ENCODE data around the gene CHMP2B.
A peak's percentile ranks its signal among the peaks of the same experiment; 100 is the strongest.

CHMP2B gene

GRCh38 chr3:87270908-87271700, 44.0 kb downstream of the CHMP2B start:
- no peak overlapping the region for H2AK5ac ChIP-seq (ENCODE audit: low read depth, low read length)
- H3K23ac ChIP-seq (ENCODE audit: low read depth, low read length, poor library complexity) = no peak overlapping the region
- no peak overlapping the region for H2BK12ac ChIP-seq (ENCODE audit: low read length)
- no peak overlapping the region for H2BK120ac ChIP-seq (ENCODE audit: low read depth, low read length)
- H3K27ac ChIP-seq (replicated peaks; ENCODE audit: low read length) = no peak overlapping the region
- H3K79me1 ChIP-seq (ENCODE audit: low read depth, low read length) = no peaks in the 10 kb centered on the region
- H3K4me3 ChIP-seq (ENCODE audit: low read length in 2 of 2) = no peak overlapping the region
- H3K4me1 ChIP-seq (ENCODE audit: control insufficient read depth in 2 of 2, insufficient read depth in 1 of 2, low read depth in 1 of 2, low read length in 2 of 2) = no peaks in the 10 kb centered on the region
- no peak overlapping the region for H2BK5ac ChIP-seq (ENCODE audit: low read length)
- no peaks in the 10 kb centered on the region for H3K27me3 ChIP-seq (ENCODE audit: control insufficient read depth in 3 of 3, insufficient read depth in 3 of 3, low read depth in 1 of 3, low read length in 3 of 3)
- H3K4ac ChIP-seq (ENCODE audit: low read length) = no peak overlapping the region
- no peak for DNase-seq (ENCODE audit: low spot score)
- no peak overlapping the region for H3K9ac ChIP-seq (ENCODE audit: low read depth, low read length, poor library complexity)
- no peak overlapping the region for H2BK15ac ChIP-seq (ENCODE audit: low read length)
- no peak overlapping the region for H4K91ac ChIP-seq (ENCODE audit: low read depth, low read length, poor library complexity)
- no peaks in the 10 kb centered on the region for H3K36me3 ChIP-seq (replicated peaks in 1 of 2; ENCODE audit: control insufficient read depth in 2 of 2, insufficient read depth in 2 of 2, low read length in 2 of 2)
- peak overlapping the region; percentile 43 for H2AFZ ChIP-seq (ENCODE audit: low read length)
- H3K18ac ChIP-seq (ENCODE audit: low read length) = no peak overlapping the region
- H3K14ac ChIP-seq (ENCODE audit: low read length) = no peak overlapping the region
- H3K9me3 ChIP-seq (replicated peaks in 1 of 2; ENCODE audit: control insufficient read depth in 2 of 2, insufficient read depth in 1 of 2, low read depth in 1 of 2, low read length in 2 of 2) = no peaks in the 10 kb centered on the region
- WGBS, 2 donors (ENCODE audit: extremely low coverage in 2 of 2, insufficient read length in 2 of 2, insufficient replicate concordance in 1 of 2) = no CpG with 5 or more reads among the region's 4 CpGs
- H4K8ac ChIP-seq (ENCODE audit: low read depth, low read length) = no peak overlapping the region
- no peak overlapping the region for H3K4me2 ChIP-seq (ENCODE audit: insufficient read depth, low read length, poor library complexity, severe bottlenecking)

GRCh38 chr3:87272718-87273341, 45.7 kb downstream of the CHMP2B start:
- H3K18ac ChIP-seq (ENCODE audit: low read length) = no peak overlapping the region
- no peaks in the 10 kb centered on the region for H3K79me1 ChIP-seq (ENCODE audit: low read depth, low read length)
- no peak overlapping the region for H4K8ac ChIP-seq (ENCODE audit: low read depth, low read length)
- WGBS, 2 donors (ENCODE audit: extremely low coverage in 2 of 2, insufficient read length in 2 of 2, insufficient replicate concordance in 1 of 2) = no CpG with 5 or more reads among the region's 4 CpGs
- no peaks in the 10 kb centered on the region for H3K27me3 ChIP-seq (ENCODE audit: control insufficient read depth in 3 of 3, insufficient read depth in 3 of 3, low read depth in 1 of 3, low read length in 3 of 3)
- H3K14ac ChIP-seq (ENCODE audit: low read length) = no peak overlapping the region
- H2BK120ac ChIP-seq (ENCODE audit: low read depth, low read length) = no peak overlapping the region
- H2AK5ac ChIP-seq (ENCODE audit: low read depth, low read length) = no peak overlapping the region
- H2BK12ac ChIP-seq (ENCODE audit: low read length) = no peak overlapping the region
- no peak overlapping the region for H2BK5ac ChIP-seq (ENCODE audit: low read length)
- H3K36me3 ChIP-seq (replicated peaks in 1 of 2; ENCODE audit: control insufficient read depth in 2 of 2, insufficient read depth in 2 of 2, low read length in 2 of 2) = no peaks in the 10 kb centered on the region
- H2BK15ac ChIP-seq (ENCODE audit: low read length) = no peak overlapping the region
- H2AFZ ChIP-seq (ENCODE audit: low read length) = no peak overlapping the region
- no peak overlapping the region for H3K9ac ChIP-seq (ENCODE audit: low read depth, low read length, poor library complexity)
- H3K27ac ChIP-seq (replicated peaks; ENCODE audit: low read length) = no peak overlapping the region
- H3K23ac ChIP-seq (ENCODE audit: low read depth, low read length, poor library complexity) = no peak overlapping the region
- H3K9me3 ChIP-seq (replicated peaks in 1 of 2; ENCODE audit: control insufficient read depth in 2 of 2, insufficient read depth in 1 of 2, low read depth in 1 of 2, low read length in 2 of 2) = no peaks in the 10 kb centered on the region
- H3K4ac ChIP-seq (ENCODE audit: low read length) = no peak overlapping the region
- H4K91ac ChIP-seq (ENCODE audit: low read depth, low read length, poor library complexity) = no peak overlapping the region
- no peak for DNase-seq (ENCODE audit: low spot score)
- no peak overlapping the region for H3K4me2 ChIP-seq (ENCODE audit: insufficient read depth, low read length, poor library complexity, severe bottlenecking)
- no peak overlapping the region for H3K4me3 ChIP-seq (ENCODE audit: low read length in 2 of 2)
- H3K4me1 ChIP-seq (ENCODE audit: control insufficient read depth in 2 of 2, insufficient read depth in 1 of 2, low read depth in 1 of 2, low read length in 2 of 2) = no peaks in the 10 kb centered on the region

GRCh38 chr3:87276484-87276883, 49.4 kb downstream of the CHMP2B start, which contains the start of gene POU1F1:
Gene POU1F1 (minus strand): TSS chr3:87276584. CDS start chr3:87276462, 122 bp downstream.
- no peak within 1 kb of the TSS for H2BK5ac ChIP-seq (ENCODE audit: low read length)
- H3K79me1 ChIP-seq (ENCODE audit: low read depth, low read length) = no peaks in the 10 kb centered on the region
- no peaks in the 10 kb centered on the region for H3K4me1 ChIP-seq (ENCODE audit: control insufficient read depth in 2 of 2, insufficient read depth in 1 of 2, low read depth in 1 of 2, low read length in 2 of 2)
- no peak within 1 kb of the TSS for H3K14ac ChIP-seq (ENCODE audit: low read length)
- no peak within 1 kb of the TSS for H2BK12ac ChIP-seq (ENCODE audit: low read length)
- no peaks in the 10 kb centered on the region for H3K9me3 ChIP-seq (replicated peaks in 1 of 2; ENCODE audit: control insufficient read depth in 2 of 2, insufficient read depth in 1 of 2, low read depth in 1 of 2, low read length in 2 of 2)
- no peak within 1 kb of the TSS for H3K4me2 ChIP-seq (ENCODE audit: insufficient read depth, low read length, poor library complexity, severe bottlenecking)
- no peak within 1 kb of the TSS for H3K18ac ChIP-seq (ENCODE audit: low read length)
- H2BK120ac ChIP-seq (ENCODE audit: low read depth, low read length) = no peak within 1 kb of the TSS
- WGBS, 2 donors (ENCODE audit: extremely low coverage in 2 of 2, insufficient read length in 2 of 2, insufficient replicate concordance in 1 of 2) = no CpG with 5 or more reads among the region's 6 CpGs
- H2AFZ ChIP-seq (ENCODE audit: low read length) = no peak within 1 kb of the TSS
- no peak for DNase-seq (ENCODE audit: low spot score)
- H3K4ac ChIP-seq (ENCODE audit: low read length) = no peak within 1 kb of the TSS
- H3K4me3 ChIP-seq (ENCODE audit: low read length in 2 of 2) = no peak within 1 kb of the TSS
- no peak within 1 kb of the TSS for H3K9ac ChIP-seq (ENCODE audit: low read depth, low read length, poor library complexity)
- no peak within 1 kb of the TSS for H2BK15ac ChIP-seq (ENCODE audit: low read length)
- H3K36me3 ChIP-seq (replicated peaks in 1 of 2; ENCODE audit: control insufficient read depth in 2 of 2, insufficient read depth in 2 of 2, low read length in 2 of 2) = no peaks in the 10 kb centered on the region
- H4K8ac ChIP-seq (ENCODE audit: low read depth, low read length) = no peak within 1 kb of the TSS
- H3K23ac ChIP-seq (ENCODE audit: low read depth, low read length, poor library complexity) = no peak within 1 kb of the TSS
- H3K27me3 ChIP-seq (ENCODE audit: control insufficient read depth in 3 of 3, insufficient read depth in 3 of 3, low read depth in 1 of 3, low read length in 3 of 3) = no peaks in the 10 kb centered on the region
- H3K27ac ChIP-seq (replicated peaks; ENCODE audit: low read length) = no peak within 1 kb of the TSS
- no peak within 1 kb of the TSS for H4K91ac ChIP-seq (ENCODE audit: low read depth, low read length, poor library complexity)
- H2AK5ac ChIP-seq (ENCODE audit: low read depth, low read length) = no peak within 1 kb of the TSS

- no peak overlapping the region for H3K4me2 ChIP-seq (ENCODE audit: insufficient read depth, low read length, poor library complexity, severe bottlenecking)
- H3K4ac ChIP-seq (ENCODE audit: low read length) = no peak overlapping the region
- H3K23ac ChIP-seq (ENCODE audit: low read depth, low read length, poor library complexity) = no peak overlapping the region
- no peak overlapping the region for H2BK120ac ChIP-seq (ENCODE audit: low read depth, low read length)
- no peak overlapping the region for H2AK5ac ChIP-seq (ENCODE audit: low read depth, low read length)
- H3K9me3 ChIP-seq (replicated peaks in 1 of 2; ENCODE audit: control insufficient read depth in 2 of 2, insufficient read depth in 1 of 2, low read depth in 1 of 2, low read length in 2 of 2) = no peaks in the 10 kb centered on the region
- H4K91ac ChIP-seq (ENCODE audit: low read depth, low read length, poor library complexity) = no peak overlapping the region
- no peak overlapping the region for H3K4me3 ChIP-seq (ENCODE audit: low read length in 2 of 2)
- H2BK15ac ChIP-seq (ENCODE audit: low read length) = no peak overlapping the region
- no peak overlapping the region for H3K9ac ChIP-seq (ENCODE audit: low read depth, low read length, poor library complexity)
- H3K27me3 ChIP-seq (ENCODE audit: control insufficient read depth in 3 of 3, insufficient read depth in 3 of 3, low read depth in 1 of 3, low read length in 3 of 3) = no peaks in the 10 kb centered on the region
- no peak overlapping the region for H3K27ac ChIP-seq (replicated peaks; ENCODE audit: low read length)
- H2BK12ac ChIP-seq (ENCODE audit: low read length) = no peak overlapping the region
- no peak overlapping the region for H3K14ac ChIP-seq (ENCODE audit: low read length)
- no peaks in the 10 kb centered on the region for H3K79me1 ChIP-seq (ENCODE audit: low read depth, low read length)
- no peaks in the 10 kb centered on the region for H3K4me1 ChIP-seq (ENCODE audit: control insufficient read depth in 2 of 2, insufficient read depth in 1 of 2, low read depth in 1 of 2, low read length in 2 of 2)
- H2AFZ ChIP-seq (ENCODE audit: low read length) = no peak overlapping the region
- no peak overlapping the region for H2BK5ac ChIP-seq (ENCODE audit: low read length)
- no peak for DNase-seq (ENCODE audit: low spot score)
- WGBS, 2 donors (ENCODE audit: extremely low coverage in 2 of 2, insufficient read length in 2 of 2, insufficient replicate concordance in 1 of 2) = no CpG with 5 or more reads among the region's 1 CpG
- H3K36me3 ChIP-seq (replicated peaks in 1 of 2; ENCODE audit: control insufficient read depth in 2 of 2, insufficient read depth in 2 of 2, low read length in 2 of 2) = no peaks in the 10 kb centered on the region
- H3K18ac ChIP-seq (ENCODE audit: low read length) = no peak overlapping the region
- H4K8ac ChIP-seq (ENCODE audit: low read depth, low read length) = no peak overlapping the region
Measured at GRCh38 chr3:87287011-87287410, 59.9 kb downstream of the CHMP2B start.

Measured in neuronal stem cell (in vitro differentiated cells).